ENCODE results near the gene HDGFL1.

The HDGFL1 gene

DNA sequence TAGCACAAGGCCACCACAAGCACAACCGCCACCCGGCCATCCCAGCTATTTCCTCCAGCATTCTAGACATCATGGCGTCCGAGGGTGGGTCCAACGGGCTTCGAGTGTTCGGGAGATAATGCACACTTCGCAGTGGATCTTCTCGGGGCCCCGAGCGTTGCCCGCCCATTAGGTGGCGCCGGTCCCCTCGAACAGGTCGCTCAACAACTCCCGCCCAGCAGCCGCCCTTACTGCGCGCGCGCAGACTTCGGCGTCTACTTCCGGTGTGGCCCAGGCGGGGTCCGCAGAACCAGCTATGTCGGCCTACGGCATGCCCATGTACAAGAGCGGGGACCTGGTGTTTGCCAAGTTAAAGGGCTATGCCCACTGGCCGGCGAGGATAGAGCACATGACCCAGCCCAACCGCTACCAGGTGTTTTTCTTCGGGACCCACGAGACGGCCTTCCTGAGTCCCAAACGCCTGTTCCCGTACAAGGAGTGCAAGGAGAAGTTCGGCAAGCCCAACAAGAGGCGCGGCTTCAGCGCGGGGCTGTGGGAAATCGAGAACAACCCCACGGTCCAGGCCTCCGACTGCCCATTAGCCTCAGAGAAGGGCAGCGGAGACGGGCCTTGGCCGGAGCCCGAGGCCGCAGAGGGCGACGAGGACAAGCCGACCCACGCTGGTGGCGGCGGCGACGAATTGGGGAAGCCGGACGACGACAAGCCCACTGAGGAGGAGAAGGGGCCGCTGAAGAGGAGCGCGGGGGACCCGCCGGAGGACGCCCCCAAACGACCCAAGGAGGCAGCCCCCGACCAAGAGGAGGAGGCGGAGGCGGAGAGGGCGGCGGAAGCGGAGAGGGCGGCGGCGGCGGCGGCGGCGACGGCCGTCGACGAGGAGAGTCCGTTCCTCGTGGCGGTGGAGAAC lies at the start of gene HDGFL1:
Gene HDGFL1 (plus strand): TSS at position 286 of the 904 bp plus-strand sequence. CDS start 10 bp downstream, at position 296.
- no peak for DNase-seq

- no peak for DNase-seq
Measured at GRCh38 chr6:22521035-22521434, 48.3 kb upstream of the HDGFL1 start.

GRCh38 chr6:22526736-22527135 lies 42.6 kb upstream of the HDGFL1 start:
- DNase-seq, result no peak

- DNase-seq, result no peak
Measured at GRCh38 chr6:22529866-22530265, 39.5 kb upstream of the HDGFL1 start.

- DNase-seq, result no peak
Measured at GRCh38 chr6:22530506-22530905, 38.9 kb upstream of the HDGFL1 start.

DNA sequence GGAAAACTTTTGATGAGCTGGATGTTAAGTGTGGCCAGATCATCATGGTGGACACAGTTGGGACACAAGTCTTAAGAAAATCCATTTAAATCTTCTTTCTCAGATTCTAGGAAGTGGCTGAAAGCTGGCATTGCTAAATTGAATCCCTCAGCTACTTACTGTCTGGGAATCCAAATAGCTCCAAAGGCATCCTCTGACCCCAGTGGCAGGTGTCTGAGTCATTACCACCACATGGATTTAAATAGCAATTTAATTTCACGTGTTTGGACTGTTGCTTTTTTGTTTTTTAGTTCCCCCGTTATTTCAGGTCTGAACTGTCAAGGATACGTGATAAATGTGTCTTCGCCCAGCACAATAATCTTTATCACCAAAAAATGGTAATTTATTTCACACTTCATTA lies 33.2 kb upstream of the HDGFL1 start:
- DNase-seq, result no peak

GRCh38 chr6:22544476-22544875 lies 24.9 kb upstream of the HDGFL1 start:
- no peak for DNase-seq

DNA sequence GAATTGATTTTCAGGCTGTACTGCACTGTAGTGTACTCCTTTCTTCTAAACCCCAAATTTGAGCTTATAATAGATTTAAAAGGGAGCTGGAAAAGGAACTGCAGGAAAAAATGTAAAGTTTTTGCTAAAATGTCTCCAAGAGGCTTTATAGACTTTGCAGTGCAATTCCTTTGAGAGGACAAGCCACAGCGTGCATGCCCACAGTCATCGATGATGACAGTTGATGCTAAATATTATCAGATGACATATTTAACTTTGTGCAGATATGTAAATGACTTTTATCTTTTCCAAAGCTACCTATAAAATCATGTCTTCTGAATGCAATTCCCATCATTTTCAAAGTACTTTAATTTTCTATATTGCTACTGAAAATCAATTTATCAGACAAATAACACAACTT lies 24.3 kb upstream of the HDGFL1 start:
- no peak for DNase-seq

DNA sequence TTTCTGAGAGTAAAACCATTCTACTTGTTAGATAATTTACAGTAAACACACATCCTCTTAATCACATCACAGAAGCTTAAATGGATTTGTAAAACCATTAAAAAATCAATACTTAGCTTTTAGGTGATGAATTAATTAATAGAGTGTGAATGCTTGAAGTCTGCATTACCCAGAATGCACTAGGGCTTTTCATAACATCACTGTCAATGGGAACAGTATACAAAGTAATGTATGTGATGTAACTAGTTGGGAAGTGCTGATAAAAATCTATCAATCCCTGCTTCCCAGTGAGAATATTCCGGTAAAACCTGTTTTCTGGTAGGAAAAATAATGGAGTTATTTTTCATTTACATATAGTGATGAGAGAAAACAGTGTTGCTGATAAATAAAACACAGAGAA lies 23.1 kb upstream of the HDGFL1 start:
- no peak for DNase-seq

DNA sequence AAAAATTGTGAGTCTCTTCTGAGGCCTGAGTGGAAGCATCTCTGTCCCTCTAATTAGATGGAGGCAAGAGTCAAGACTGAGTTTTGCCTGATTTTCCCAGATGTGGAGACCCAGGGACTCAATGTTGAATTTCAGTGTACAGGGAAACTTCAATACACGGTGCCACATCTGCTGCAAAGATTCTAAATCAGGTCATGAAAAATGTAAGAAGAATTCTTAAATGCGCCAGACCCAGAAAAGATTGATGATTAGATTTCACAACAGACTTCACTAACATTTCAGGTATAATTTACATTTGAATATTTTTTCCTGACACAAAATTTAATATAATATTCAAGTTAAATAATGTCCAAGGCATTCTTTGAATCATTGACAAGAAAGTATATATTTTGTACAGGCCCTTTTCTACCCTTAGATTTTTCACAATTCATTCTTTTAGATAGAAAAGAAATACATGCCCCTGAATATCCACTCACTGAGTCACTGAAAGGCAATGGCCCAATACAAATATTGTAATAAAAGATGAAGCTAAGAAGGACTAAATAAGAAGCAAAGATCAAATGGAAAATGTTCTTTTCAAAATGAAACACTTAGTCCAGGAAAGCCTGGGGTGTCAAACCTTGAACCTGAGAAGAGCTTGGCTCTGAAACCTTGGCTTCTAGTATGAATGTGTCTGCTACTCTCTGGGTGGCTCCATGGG lies 18.2 kb upstream of the HDGFL1 start:
- no peak for DNase-seq

DNA sequence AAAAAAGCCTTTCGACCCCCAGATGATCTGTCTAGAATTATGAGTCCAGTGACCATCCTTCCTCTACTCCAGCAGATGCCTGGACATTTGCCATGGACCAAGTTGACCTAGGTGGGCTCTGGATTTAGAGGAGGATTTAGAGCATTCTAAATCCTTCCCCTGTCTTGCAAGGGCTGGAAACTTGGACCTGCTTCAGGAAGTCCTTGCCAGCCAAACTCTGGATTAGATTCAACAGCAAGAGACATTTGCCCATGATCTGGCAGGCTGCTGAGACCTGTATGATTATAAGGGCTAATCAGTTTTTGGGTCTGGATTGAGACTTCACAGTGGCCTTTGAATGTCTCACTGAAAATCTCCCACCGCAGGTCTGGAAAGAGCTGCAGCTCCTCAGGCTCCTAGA lies 13.1 kb upstream of the HDGFL1 start:
- no peak for DNase-seq

- no peak for DNase-seq
Measured at GRCh38 chr6:22557007-22557406, 12.4 kb upstream of the HDGFL1 start.

- no peak for DNase-seq
Measured at GRCh38 chr6:22558288-22558882, 11.0 kb upstream of the HDGFL1 start.

GRCh38 chr6:22568854-22569253 lies 512 bp upstream of the HDGFL1 start:
- no peak for DNase-seq

GRCh38 chr6:22570185-22570551 lies 802 bp downstream of the HDGFL1 start:
- DNase-seq, result no peak

DNA sequence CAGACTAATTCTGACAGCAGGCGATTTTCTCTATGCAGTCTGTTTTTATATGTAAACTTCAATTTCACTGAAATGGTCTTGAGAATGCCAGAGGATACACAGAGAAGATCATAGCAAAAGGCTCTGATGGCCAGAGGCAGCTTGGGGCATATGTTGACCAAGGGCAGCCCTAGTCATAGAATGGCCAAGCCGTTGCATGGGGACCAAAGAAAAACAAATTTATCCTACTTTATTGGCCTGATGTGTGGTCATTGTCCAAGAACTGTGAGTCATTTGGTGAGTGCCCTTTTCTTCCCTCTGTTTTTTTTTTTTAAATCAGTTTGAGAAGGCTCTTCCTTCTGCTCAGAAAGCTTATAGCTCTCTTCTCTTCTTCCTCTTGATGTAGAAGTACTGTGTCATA lies 5.8 kb downstream of the HDGFL1 start:
- DNase-seq, result no peak

DNA sequence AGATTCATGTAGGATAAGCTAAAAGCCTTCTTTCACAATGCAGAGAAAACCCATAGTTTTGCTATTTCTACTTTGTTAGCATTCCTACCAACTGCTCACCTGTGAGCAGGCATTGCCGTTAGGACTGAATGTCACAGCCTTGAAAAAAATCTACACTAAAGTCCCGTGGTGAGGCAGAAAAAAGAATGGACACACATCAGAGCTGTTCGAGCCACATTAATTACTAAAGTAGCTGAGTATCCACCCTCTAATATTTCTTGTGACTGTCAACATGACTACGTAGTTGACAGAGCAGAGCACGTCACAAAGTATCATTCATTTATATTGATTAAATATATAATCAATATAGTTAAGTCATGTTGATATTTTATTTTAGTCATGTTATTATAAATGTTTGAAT lies 10.1 kb downstream of the HDGFL1 start:
- no peak for DNase-seq

DNA sequence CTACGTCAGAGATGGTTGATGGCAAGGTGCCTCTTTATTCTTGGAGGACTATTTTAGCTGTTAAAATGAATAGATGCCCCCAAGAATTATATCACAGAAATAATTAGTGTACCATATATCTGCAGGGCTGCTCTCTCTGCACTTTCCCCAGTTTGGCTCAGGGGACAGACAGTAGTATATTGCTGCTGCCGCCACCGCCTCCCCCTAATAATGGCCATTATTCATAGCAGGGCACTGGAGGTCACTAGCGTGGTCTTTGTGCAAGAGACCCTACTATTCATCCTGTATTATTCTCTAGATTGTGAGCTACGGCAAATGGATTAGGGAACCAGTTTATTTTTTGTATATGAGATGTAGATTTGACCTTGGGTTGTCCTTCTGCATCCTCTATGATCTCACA lies 11.0 kb downstream of the HDGFL1 start:
- no peak for DNase-seq

DNA sequence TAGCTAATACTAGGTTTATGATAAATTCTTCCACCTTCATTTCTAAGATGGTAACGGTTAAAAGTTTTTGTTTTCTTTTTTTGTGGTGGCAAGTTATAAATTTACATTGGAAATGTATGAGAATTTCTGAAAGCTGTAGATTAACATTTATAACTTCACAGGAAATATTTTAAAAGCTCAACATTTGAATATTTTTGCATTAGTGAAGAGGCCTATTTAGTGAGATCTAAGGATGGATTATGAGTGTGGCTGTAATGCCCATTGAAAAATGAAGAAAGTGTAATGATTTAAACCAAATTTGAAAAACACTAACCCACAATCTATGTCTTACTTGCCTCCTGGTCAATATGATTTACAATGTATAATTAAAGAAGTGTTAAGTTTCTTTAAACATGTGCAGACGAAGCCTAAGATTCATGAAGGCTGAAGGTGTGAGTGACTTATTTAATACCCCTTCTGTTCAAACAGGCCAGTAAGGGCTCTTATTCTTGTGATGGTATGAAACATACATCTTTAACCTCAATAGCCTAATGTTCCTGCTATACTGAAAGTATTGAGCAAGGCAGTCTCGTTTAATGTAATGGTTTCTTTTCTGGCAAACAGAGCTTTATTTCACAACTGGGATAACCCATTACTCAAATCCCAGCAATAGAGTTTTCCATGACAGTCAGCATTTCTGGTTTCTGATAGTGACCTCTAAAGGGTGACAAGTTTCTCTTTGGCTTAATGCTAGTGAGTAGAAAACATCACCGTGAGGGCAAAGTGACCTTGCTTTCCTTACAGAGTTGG lies 13.2 kb downstream of the HDGFL1 start:
- DNase-seq, result no peak

- DNase-seq, result no peak
Measured at GRCh38 chr6:22583230-22583629, 13.9 kb downstream of the HDGFL1 start.

DNA sequence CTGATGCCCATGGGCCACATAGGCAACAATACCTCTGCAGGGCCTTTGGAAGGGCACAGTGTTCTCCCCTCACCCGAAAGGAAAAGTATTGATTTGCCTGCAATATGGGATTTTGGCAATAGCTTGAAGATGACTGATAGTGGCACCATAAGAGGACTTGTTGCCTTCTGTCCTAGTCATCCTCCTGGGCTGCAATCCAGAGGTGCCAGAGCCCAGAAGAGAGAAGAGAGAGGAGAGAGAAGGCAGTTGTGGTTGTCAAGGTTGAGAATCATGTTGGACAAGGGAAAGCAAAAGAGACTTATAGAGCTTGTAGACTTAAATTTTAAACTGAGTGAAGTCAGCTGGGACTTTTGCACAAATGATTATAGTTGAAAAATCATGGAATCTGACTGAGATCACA lies 14.6 kb downstream of the HDGFL1 start:
- DNase-seq, result no peak

GRCh38 chr6:22589118-22589517 lies 19.8 kb downstream of the HDGFL1 start:
- no peak for DNase-seq

GRCh38 chr6:22590423-22590822 lies 21.1 kb downstream of the HDGFL1 start:
- DNase-seq, result no peak
